HEK293 (cell line): Measurements from ENCODE around the gene AFAP1L2.

ENCODE experiments used
- CTCF ChIP-seq: fragments of 450-650 bp; formaldehyde crosslinking; IDR thresholded peaks from 2 replicates; pipeline ENCODE4 v1.5.1; 2016; ENCODE audit warnings: missing biosample characterization, missing genetic modification characterization
- RBAK ChIP-seq: fragments of 450-650 bp; formaldehyde crosslinking; IDR thresholded peaks from 2 replicates; pipeline ENCODE4 v1.5.1; 2016; ENCODE audit warnings: missing biosample characterization, missing genetic modification characterization
- YY1 ChIP-seq: fragments of 450-650 bp; formaldehyde crosslinking; IDR thresholded peaks from 2 replicates; pipeline ENCODE4 v1.5.1; 2018; ENCODE audit warnings: missing biosample characterization, missing genetic modification characterization
- ZNF24 ChIP-seq: fragments of 450-650 bp; formaldehyde crosslinking; IDR thresholded peaks from 2 replicates; pipeline ENCODE4 v1.5.1; 2016; ENCODE audit warnings: missing biosample characterization, missing genetic modification characterization
- ZNF350 ChIP-seq: fragments of 450-650 bp; formaldehyde crosslinking; IDR thresholded peaks from 2 replicates; pipeline ENCODE4 v1.5.0; 2017; ENCODE audit warnings: missing biosample characterization, mild to moderate bottlenecking, missing genetic modification characterization
- ZNF423 ChIP-seq: fragments of 450-650 bp; formaldehyde crosslinking; IDR thresholded peaks from 2 replicates; pipeline ENCODE4 v1.5.1; 2016; ENCODE audit warnings: missing biosample characterization, missing genetic modification characterization

GRCh38 chr10:114364726-114365125 lies 39.6 kb downstream of the AFAP1L2 start:
- TF ChIP-seq YY1 (no peak), CTCF (tag by site-specific recombination) (no peak), ZNF24 (no peak), ZNF350 (tag by site-specific recombination) (no peak), RBAK (tag by site-specific recombination) (no peak), ZNF423 (tag by site-specific recombination) (no peak)
